Stimulated activated CD8-positive, alpha-beta memory T cell treated with anti-CD3 and anti-CD28 coated beads, Interleukin-7, amount 100 ng/mL, for 48 hours (primary cell): Measurements from ENCODE around the gene GLOD4.
"Not testable (repeated sequence)": the region's sequence is repeated elsewhere in the genome, so short reads cannot be mapped to it uniquely, and the experiment has no call there.

Source experiments
- DNase-seq, 2 donors: peaks; one replicate each; pipeline ENCODE4 v3.0.0-alpha.2; 2020; ENCODE audit warnings: low read depth in 1 of 2; ENCODE audit errors: extremely low read depth in 1 of 2

The GLOD4 gene, protein sequence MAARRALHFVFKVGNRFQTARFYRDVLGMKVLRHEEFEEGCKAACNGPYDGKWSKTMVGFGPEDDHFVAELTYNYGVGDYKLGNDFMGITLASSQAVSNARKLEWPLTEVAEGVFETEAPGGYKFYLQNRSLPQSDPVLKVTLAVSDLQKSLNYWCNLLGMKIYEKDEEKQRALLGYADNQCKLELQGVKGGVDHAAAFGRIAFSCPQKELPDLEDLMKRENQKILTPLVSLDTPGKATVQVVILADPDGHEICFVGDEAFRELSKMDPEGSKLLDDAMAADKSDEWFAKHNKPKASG

DNA sequence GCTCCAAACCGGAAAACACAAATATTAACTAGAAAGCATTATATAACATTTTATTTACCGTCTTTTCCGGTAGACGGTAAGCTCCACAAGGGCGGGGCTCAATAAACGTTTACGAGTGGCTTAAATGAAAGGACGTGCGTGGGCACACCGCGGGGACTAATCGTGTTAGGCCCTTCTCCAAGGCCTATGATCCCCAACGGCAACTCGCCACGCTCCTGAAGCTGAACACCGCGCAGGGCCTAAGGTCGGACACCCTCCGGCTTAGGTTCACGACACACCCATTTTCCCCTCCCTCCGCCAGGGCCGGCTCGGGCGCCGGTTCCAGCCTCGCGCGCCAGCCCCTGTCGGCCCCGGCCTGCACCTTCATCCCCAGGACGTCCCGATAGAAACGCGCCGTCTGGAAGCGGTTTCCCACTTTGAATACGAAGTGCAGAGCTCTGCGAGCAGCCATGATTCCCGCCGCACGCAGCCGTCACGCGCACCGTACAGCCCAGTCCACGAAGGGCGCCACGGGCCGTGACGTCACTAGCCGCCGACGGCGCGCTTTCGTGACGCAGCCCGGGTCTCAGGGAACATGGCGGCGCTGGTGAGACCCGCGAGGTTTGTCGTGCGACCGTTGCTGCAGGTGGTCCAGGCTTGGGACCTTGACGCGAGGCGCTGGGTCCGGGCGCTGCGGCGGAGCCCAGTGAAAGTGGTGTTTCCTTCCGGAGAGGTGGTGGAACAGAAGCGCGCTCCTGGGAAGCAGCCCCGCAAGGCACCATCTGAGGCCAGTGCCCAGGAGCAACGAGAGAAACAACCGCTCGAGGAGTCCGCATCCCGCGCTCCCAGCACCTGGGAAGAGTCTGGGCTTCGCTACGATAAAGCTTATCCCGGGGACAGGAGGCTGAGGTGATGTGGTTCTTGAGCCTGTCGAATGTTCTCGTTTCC, at the start of gene GLOD4, which contains the start of gene MRM3:
Gene GLOD4 (minus strand): TSS at position 476 of the 927 bp plus-strand sequence. CDS start 25 bp downstream, at position 451.
Gene MRM3 (plus strand): TSS at position 549 of the 927 bp plus-strand sequence. CDS start 26 bp downstream, at position 575.
- peak; percentile 83 to 89 for DNase-seq

DNA sequence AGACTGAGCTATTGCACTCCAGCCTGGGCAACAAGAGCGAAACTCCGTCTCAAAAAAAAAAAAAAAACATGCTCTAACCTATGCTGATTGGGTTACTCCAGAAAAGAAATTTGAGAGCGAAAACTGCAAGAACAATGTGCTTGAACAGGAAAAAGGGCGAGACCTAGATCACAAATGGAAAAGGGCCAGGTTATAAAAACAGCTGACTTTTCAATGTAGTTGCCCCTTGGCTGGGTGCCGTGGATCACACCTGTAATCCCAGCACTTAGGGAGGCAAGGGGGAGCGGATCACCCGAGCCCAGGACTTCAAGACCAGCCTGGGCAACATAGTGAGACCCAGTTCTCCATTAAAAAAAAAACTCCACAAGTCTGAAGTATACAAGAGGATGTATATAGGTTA, 48.9 kb upstream of the GLOD4 start:
- DNase-seq, result no peak

DNA sequence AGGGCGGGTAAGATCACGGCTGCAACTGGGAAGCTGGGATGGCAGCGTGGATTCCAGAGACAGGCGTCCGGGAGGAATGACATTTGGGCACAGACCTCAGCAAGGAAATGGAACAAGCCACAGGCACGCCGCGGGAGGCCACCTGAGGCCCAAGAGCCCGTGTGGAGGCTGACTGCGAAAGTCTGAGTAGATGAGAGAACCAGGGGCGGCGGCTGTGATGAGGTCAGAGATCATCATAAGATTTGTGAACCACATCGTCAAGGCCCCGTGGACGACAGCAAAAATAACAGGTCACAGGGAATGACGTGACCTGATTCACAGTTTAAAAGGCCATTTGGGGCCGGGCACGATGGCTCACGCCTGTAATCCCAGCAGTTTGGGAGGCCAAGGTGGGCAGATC, 48.3 kb upstream of the GLOD4 start:
- DNase-seq, result no peak

DNA sequence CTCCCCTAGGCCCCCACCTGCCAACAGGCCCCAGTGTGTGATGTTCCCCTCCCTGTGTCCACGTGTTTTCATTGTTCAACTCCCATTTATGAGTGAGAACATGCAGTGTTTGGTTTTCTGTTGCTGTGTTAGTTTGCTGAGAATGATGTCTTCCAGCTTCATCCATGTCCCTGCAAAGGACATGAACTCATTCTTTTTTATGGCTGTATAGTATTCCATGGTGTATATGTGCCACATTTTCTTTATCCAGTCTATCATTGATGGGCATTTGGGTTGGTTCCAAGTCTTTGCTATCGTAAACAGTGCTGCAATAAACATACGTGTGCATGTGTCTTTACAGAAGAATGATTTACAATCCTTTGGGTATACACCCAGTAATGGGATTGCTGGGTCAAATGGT, 47.5 kb upstream of the GLOD4 start:
- DNase-seq, result not testable (repeated sequence)

DNA sequence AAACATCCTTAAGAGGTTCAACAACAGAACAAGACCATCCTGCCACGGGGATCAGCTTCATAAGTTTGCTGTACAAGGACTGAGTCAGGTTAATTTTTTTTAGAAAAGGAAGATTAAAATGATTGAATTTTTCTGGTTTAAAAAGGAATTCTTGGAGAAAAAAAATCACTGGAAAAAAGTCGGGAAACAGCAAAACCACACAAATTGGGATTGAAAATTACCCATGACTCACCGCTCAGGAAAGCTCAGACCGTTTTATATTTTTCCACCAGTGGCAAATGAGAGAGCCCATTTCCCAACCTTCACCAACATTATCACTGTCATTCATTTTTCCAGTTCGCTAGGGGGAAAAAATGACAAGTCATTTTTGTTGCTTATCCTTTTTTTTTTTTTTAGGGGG, 46.7 kb upstream of the GLOD4 start:
- DNase-seq, result no peak

DNA sequence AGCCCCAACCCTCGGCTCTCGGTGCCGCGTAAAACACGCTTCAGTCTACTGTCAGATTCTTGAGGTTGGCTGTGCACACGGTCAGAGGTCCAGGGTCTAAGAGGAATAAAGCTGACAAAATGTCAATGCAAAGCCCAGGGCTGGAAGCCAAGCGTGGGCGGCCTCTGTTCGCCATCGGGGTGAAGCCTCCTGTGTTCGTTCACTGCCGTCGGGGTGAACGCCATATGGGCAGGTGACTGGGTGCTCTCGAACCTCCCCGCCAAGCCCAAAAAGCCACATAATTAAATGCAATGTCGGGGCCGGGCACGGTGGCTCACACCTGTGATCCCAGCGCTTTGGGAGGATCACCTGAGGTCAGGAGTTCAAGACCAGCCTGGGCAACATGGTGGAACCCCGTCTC, 44.7 kb upstream of the GLOD4 start:
- DNase-seq, result no peak

DNA sequence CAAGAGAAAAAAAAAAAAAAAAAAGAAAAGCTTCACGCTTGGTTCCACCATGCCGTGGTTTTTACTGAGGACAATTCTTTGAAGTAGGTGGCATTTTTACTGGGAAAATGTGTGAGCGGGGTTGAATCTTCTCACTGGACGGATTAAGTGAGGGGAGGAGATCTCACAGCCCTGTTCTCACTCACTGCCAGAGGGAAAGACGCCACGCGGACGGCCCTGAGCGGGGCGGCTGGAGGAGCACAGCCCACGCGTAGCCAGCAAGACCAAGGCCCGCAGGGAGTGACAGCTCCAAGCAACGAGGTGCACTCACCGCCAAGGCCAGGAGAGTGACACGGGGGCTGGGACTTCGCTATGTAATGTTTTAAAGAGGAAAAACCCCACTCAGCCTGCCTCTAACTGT, 43.1 kb upstream of the GLOD4 start:
- DNase-seq, result no peak

DNA sequence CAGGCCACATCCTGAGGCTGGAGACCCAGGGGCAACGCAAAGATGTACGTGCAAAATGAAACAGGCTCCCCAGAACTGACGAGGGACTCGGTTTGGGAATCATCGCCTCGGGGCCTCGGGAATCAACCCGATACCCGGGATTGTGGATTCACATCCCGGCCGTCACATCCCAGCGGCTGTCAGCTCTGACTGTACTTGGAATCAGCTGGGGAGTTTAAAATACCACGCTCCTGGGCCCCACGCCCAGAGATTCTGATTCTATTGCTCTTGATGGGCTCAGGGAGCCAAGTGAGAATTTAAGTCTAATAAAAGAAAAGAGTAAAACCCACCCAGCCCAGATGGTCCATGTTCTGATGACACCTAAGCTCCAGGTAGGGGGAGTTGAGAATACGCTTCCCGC, 42.3 kb upstream of the GLOD4 start:
- no peak for DNase-seq

DNA sequence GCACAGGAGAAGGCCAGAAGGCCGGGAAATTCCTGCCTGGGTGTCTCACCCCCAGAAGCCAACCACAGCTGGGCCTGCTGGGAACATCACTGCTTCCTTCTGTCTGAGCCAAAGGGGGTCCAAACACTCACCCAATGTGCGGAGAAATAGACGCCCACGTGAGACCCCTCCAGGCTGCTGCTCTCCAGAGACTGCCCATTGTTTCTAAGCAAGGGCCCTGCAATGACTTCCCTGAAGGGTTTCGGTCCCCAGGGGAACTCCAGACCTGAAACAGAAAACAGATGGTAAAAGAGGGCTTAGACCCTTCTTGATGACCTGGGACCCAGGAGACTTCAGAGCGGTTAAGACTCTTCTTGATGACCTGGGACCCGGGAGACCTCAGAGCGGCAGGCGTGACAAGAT, 41.4 kb upstream of the GLOD4 start:
- no peak for DNase-seq

DNA sequence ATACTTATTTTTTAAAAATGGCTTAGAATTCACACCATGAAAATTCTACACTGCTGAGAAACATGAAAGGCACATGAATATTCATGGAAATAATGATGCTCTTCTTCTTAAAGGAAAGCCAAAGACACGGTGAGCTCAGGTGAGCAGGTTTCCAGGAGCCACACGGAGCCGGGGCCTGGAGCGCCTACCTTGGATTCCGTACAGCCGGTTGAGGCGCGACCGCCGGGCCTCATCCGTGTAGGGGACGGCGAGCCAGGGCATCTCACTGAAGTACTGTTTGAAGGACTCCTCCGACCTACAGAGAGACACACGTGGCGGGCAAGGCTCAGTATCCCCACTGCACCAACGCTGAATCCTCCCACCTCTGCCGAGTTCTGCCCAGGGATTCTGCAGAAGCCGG, 37.2 kb upstream of the GLOD4 start:
- no peak for DNase-seq

DNA sequence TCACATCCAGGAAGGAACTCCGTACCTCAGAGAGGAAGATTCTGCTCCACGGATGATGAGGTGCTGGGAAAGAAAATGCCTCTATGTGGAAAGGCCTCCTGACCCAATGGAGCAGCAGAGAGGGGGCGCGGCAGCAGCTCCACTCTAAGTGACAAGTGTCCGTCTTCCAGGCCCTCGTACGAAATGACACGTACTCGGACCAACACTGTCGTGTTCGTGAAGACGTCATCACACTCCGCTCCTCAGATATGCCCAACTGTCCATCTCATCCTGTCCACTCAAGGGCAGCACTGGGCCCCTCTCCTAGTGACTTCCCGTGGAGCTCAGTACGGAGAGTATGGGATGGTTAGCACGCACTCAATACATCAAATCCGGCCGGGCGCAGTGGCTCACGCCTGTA, 32.3 kb upstream of the GLOD4 start:
- DNase-seq, result no peak

DNA sequence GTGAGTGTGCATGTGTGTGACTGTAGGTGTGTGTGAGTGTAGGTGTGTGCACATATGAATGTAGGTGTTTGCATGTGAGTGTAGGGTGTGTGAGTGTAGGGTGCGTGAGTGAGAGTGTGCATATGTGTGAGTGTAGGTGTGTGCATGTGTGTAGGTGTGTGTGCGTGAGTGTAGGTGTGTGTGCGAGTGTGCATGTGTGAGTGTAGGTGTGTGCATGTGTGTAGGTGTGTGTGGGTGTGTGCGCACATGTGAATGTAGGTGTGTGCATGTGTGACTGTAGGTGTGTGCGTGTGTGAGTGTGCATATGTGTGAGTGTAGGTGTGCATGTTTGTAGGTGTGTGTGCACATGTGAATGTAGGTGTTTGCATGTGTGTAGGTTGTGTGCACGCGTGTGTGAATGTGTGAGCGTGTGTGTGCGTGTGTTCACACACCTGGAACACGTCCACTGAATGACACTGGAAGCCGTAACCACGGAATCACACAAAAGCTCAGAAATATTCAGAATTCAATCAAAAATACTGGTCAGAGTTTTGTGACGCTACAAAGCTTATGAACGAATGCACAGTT, 30.6 kb upstream of the GLOD4 start:
- DNase-seq, result no peak

DNA sequence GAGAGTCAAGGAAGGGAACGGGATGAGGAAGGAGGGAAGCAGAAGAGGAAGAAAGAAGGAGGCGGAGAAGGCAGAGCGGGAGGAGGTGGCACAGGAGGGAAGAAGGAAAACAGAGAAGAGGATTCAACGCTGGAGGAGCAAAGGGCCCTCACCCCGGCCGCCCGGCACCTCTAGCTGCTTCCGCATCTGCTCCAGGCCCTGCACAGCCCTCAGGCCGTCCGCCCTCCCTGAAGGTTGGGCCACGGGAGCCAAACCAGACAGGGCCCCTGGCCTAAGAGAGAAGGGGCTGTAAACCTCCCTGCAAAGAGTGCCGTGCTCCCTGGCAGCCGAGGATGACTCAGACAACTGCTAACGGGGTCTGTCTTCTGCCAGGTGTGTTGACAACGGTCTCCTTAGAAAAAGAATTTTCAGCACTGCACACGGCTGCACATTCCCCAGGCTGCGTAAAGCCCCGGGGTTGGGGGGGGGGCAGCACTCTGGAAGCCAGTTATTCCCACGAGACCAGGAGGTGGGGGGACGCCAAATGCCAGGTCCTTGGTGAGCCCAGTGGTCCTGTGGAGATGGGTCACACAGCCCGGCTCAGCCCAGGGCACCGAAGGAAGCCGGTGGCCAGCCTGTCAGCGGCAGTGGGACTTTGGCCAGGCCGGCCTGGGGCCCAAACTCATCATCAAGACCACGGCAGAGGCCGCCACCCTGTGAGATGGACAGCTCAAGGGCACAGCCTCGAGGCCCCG, 29.1 kb upstream of the GLOD4 start:
- DNase-seq, result no peak

DNA sequence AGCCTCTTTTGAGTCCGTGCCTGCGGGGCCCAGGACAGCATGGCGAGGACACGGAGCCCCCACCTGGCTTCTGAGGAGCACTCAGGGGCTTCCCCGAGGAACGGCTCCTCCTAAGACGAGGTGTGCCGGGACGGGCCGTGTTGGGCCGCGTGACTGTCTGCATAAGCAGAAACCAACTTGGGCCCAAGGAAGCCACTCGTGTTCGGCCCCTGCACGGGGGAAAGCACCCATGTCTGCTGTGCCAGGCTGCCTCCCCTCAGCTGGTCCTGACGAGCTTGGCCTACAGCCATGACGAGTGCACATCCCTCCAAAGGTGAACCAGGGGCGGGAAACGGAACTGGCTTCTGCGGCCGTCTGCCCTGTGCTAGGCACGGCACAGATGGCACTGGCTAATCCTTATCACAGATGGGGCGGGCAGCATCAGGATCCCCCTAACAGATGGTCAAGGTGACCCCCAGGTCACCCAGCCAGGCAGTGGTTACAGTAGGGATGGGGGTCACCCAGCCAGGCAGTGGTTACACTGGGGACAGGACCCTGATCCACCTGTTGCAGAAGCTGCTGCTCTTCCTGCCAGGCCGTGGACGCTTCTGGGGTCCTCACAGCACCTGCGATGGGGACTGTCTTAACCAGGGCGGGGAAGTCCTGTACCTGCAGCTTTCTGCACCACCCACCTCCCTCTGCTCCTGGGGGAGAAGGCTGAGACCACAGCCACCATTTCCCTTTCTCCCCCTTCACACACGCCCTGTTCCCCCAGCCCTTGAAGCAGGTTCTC, 25.6 kb upstream of the GLOD4 start:
- no peak for DNase-seq

DNA sequence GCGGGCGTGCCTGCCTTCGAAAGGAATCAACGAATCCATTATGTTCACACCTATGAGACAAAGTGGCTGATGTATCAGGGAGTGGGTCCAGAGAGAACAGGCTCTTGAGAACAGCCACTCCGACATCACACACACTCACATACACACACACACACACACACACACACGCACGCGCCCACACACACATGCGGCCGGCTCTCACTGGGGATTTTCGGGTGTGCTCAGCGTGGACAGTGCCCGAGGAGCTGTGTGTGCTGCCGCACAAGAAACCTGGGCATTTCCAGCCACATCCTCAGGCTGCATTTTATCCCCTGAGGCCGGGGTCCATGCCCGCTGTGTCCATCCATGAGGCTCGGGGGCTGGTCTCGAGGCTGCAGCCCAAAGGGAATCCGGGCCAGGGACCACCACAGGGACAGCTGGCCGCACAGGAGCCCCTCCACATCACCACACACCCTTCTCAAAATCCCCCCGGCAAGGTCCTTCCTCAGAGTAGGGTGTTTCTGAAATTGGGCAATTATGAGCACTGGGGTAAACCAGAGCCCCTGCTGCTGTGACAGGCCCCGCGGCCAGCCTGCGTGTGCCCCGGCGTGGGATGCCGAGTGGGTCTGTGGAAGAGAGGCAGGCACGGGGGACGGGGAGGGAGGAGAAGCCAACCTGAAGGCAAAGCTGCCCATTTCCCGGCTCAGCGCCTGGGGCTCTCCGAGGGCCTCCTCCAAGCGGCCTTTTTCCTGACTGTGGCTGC, 24.9 kb upstream of the GLOD4 start:
- DNase-seq, result no peak

DNA sequence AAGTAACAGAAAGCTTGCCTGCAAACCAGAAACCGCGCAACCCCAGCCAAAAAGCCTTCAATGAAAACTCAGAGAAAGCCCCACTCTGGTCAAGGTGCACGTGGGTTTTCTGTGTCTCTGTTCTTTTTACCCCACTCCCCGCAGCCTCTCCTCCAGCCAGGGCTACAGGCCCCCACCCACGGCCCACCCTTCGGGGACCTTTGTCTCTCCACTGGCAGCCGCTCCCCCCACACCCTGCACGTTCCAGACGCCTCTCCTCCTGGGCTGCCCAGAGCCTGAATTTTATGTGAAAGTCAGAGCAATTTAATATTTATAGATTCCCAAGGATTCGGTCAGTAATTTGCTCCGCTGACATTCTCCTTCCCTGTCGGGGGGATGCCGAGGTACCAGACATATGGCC, 24.3 kb upstream of the GLOD4 start:
- no peak for DNase-seq

DNA sequence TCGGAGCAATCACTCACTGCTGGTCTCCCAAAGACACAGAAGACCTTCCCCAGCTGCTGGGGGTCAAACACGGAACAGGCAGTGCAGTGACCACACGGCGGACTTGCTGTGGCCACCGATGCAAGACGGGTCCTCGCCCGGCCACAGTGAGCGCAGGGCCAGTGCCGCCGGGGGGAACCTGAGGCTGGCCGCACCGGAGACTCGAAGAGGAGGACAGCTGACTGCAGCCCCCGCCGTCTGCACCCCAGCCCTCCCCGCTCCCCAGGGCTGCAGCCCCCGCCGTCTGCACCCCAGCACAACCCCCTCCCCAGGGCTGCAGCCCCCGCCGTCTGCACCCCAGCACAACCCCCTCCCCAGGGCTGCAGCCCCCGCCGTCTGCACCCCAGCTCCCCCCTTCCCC, 23.8 kb upstream of the GLOD4 start:
- DNase-seq, result not testable (repeated sequence)

DNA sequence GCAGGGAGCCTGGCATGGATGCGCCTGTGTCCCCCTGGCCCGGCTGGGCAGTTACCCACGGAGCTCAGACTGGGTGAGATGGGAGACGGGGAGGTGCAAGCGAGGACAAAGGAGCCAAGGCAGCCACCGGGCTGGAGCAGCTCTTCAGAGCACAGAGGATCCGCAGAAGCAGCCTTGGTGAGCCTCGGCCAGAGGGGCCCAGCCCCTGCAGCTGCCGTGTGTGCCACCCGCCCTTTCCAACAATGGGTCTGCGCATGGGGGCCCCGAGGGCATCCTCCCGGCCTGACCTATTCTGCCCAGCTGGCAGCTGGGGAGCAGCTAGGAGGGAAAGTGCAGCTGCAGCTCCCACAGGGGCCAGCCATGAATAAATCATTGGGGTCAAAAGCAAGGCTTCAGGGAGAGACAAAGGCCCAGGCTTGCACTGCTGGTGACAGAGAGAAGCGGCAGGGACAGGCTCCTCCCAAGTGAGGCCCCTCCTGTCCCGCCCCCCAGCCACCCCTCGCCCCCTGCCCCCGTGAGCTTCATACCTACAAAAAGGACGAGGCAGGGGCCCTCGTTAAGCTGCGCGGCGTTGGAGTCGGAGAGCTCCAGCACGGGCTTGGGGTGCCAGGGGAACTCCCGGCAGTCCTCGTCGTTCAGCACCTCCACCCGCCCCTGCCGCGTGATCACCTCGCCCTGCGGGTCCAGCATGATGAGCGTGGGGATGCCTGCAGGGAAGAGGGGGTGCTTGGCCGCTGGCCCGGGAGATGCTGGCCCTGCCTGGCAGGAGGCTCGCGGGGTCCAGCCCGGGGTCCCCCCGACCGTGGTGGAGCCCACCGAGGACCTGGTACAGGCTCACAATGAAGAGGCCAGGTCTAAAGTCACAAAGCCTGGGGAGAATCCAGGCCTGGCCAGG, 22.7 kb upstream of the GLOD4 start:
- no peak for DNase-seq
